H7 (cell line): Measurements from ENCODE around the gene NADK. TPM values are rescaled to one million over a fixed set of nuclear protein-coding genes. Genes with fewer than 3 reads are reported as not detected.

Experiments used
- DNase-seq: peaks from one replicate; pipeline ENCODE4 v3.0.0; 2012
- H3K27me3 ChIP-seq: 2 replicates; pipeline ENCODE4 v1.6.0; 2011; ENCODE audit warnings: mild to moderate bottlenecking, low read length; ENCODE audit not compliant: control insufficient read depth, insufficient read depth
- H3K36me3 ChIP-seq: replicated peaks from 2 replicates; pipeline ENCODE4 v1.5.1; 2011; ENCODE audit warnings: low read length; ENCODE audit not compliant: control insufficient read depth, insufficient read depth
- H3K4me3 ChIP-seq: 2 replicates; pipeline ENCODE4 v1.5.1; 2011; ENCODE audit warnings: low read depth, mild to moderate bottlenecking, control low read depth, low read length, moderate library complexity; ENCODE audit not compliant: insufficient read depth
- total RNA-seq: library from RNA; depleted of rRNA; stranded (reverse); fragments of >200 nt; shearing (Covaris generic); gene quantifications from 2 replicates; pipeline ENCODE4 v1.2.3, GENCODE V29; 2014; rRNA removed

The NADK gene
- total RNA-seq = 111 and 175 TPM in 2 replicates

- DNase-seq = peak; percentile 95
- peak within 1 kb of the TSS; percentile 98 for H3K4me3 ChIP-seq
- no peaks in the 10 kb centered on the region; the same call in none of the 2 replicates for H3K36me3 ChIP-seq
Observed at GRCh38 chr1:1777950-1778662, at the start of gene NADK. NADK (minus strand) TSS chr1:1778470; CDS start chr1:1765406, 13,064 bp downstream.

GRCh38 chr1:1827089-1827848 lies 49.0 kb upstream of the NADK start:
- no peak for DNase-seq

More at GRCh38 chr1:1777950-1778662, at the start of gene NADK:
- no peaks in the 10 kb centered on the region for H3K27me3 ChIP-seq

GRCh38 chr1:1826356-1827088 lies 48.3 kb upstream of the NADK start:
- DNase-seq = no peak
- H3K4me3 ChIP-seq = no peak overlapping the region
- H3K36me3 ChIP-seq = peaks cover 4% of the 10 kb centered on the region
- H3K27me3 ChIP-seq = no peaks in the 10 kb centered on the region

More at GRCh38 chr1:1827089-1827848, 49.0 kb upstream of the NADK start:
- Histone ChIP-seq H3K4me3 (no peak overlapping the region), H3K27me3 (no peaks in the 10 kb centered on the region), H3K36me3 (peaks cover 4% of the 10 kb centered on the region)

- Histone ChIP-seq H3K36me3 (peaks cover 7% of the 10 kb centered on the region), H3K4me3 (no peak overlapping the region), H3K27me3 (no peaks in the 10 kb centered on the region)
- DNase-seq = no peak
Observed at GRCh38 chr1:1825217-1825616, 46.9 kb upstream of the NADK start.

- Histone ChIP-seq H3K36me3 (peaks cover 26% of the 10 kb centered on the region), H3K4me3 (no peak overlapping the region), H3K27me3 (no peaks in the 10 kb centered on the region)
- DNase-seq = no peak
Observed at GRCh38 chr1:1819762-1820161, 41.5 kb upstream of the NADK start.

- DNase-seq = no peak
- Histone ChIP-seq H3K27me3 (no peaks in the 10 kb centered on the region), H3K36me3 (peaks cover 34% of the 10 kb centered on the region), H3K4me3 (no peak overlapping the region)
Observed at GRCh38 chr1:1817221-1817620, 39.0 kb upstream of the NADK start.

GRCh38 chr1:1815606-1816281 lies 37.5 kb upstream of the NADK start:
- Histone ChIP-seq H3K4me3 (no peak overlapping the region), H3K27me3 (no peaks in the 10 kb centered on the region), H3K36me3 (peaks cover 31% of the 10 kb centered on the region)
- no peak for DNase-seq

- no peak for DNase-seq
- peaks cover 31% of the 10 kb centered on the region for H3K36me3 ChIP-seq
- H3K27me3 ChIP-seq = no peaks in the 10 kb centered on the region
- no peak overlapping the region for H3K4me3 ChIP-seq
Observed at GRCh38 chr1:1809489-1809888, 31.2 kb upstream of the NADK start.

- H3K4me3 ChIP-seq = no peak overlapping the region
- no peak for DNase-seq
- peaks cover 28% of the 10 kb centered on the region for H3K36me3 ChIP-seq
- H3K27me3 ChIP-seq = no peaks in the 10 kb centered on the region
Observed at GRCh38 chr1:1808206-1808605, 29.9 kb upstream of the NADK start.

- no peaks in the 10 kb centered on the region for H3K27me3 ChIP-seq
- H3K4me3 ChIP-seq = no peak overlapping the region
- no peak for DNase-seq
- peaks cover 29% of the 10 kb centered on the region for H3K36me3 ChIP-seq
Observed at GRCh38 chr1:1806890-1807289, 28.6 kb upstream of the NADK start.

- H3K4me3 ChIP-seq = no peak overlapping the region
- H3K36me3 ChIP-seq = peaks cover 33% of the 10 kb centered on the region
- DNase-seq = no peak
- H3K27me3 ChIP-seq = no peaks in the 10 kb centered on the region
Observed at GRCh38 chr1:1804301-1804700, 26.0 kb upstream of the NADK start.

GRCh38 chr1:1802871-1803270 lies 24.6 kb upstream of the NADK start:
- no peaks in the 10 kb centered on the region for H3K27me3 ChIP-seq
- no peak for DNase-seq
- H3K4me3 ChIP-seq = no peak overlapping the region
- peaks cover 36% of the 10 kb centered on the region for H3K36me3 ChIP-seq

GRCh38 chr1:1799716-1800115 lies 21.4 kb upstream of the NADK start:
- DNase-seq = no peak
- H3K4me3 ChIP-seq = no peak overlapping the region
- no peaks in the 10 kb centered on the region for H3K27me3 ChIP-seq
- H3K36me3 ChIP-seq = peaks cover 36% of the 10 kb centered on the region

GRCh38 chr1:1797731-1798341 lies 19.6 kb upstream of the NADK start:
- DNase-seq = no peak
- no peak overlapping the region for H3K4me3 ChIP-seq
- H3K27me3 ChIP-seq = no peaks in the 10 kb centered on the region
- peaks cover 38% of the 10 kb centered on the region for H3K36me3 ChIP-seq
